Frontal cortex (tissue), 4 donors: ENCODE results near the gene STK17B. TPM values are rescaled to one million over a fixed set of nuclear protein-coding genes. Genes with fewer than 3 reads are reported as not detected.

Experiments used
- DNase-seq, 2 donors: peaks; one replicate each; pipeline ENCODE4 v3.0.0; 2012; ENCODE audit warnings: low spot score in 2 of 2
- FAIRE-seq: peaks from 2 replicates; lab custom pipeline; 2012; peaks lifted over from hg19 to GRCh38; lab: Jason Lieb, UNC
- total RNA-seq: library from RNA; depleted of rRNA; stranded (reverse); fragments of >200 nt; gene quantifications from one replicate; pipeline ENCODE4 v1.2.3, GENCODE V29; 2014
- donor health status: control.
- donor health status: control.
- donor health status: control.

STK17B gene
- total RNA-seq, 1 donor from 2014 or later: 6.1 TPM

- DNase-seq (no peak), FAIRE-seq (no peak)
These were observed 84.6 kb downstream of the STK17B start for GRCh38 chr2:196086517-196087368.

- DNase-seq (no peak), FAIRE-seq (no peak)
These were observed 87.8 kb downstream of the STK17B start for GRCh38 chr2:196083601-196084000.

Other genes starting within 250 kb of the STK17B start
- 11.4 TPM for gene DNAH7, start 102.7 kb downstream of the STK17B start, total RNA-seq